ENCODE data around the gene ACOT12. TPM values are rescaled to one million over a fixed set of nuclear protein-coding genes. Genes with fewer than 3 reads are reported as not detected.

ACOT12 gene
- total and polyA plus RNA-seq, 2 of the 13 experiments (the other 11 are each of a cell fraction or from before 2014, with no cell fraction given): not detected

DNA sequence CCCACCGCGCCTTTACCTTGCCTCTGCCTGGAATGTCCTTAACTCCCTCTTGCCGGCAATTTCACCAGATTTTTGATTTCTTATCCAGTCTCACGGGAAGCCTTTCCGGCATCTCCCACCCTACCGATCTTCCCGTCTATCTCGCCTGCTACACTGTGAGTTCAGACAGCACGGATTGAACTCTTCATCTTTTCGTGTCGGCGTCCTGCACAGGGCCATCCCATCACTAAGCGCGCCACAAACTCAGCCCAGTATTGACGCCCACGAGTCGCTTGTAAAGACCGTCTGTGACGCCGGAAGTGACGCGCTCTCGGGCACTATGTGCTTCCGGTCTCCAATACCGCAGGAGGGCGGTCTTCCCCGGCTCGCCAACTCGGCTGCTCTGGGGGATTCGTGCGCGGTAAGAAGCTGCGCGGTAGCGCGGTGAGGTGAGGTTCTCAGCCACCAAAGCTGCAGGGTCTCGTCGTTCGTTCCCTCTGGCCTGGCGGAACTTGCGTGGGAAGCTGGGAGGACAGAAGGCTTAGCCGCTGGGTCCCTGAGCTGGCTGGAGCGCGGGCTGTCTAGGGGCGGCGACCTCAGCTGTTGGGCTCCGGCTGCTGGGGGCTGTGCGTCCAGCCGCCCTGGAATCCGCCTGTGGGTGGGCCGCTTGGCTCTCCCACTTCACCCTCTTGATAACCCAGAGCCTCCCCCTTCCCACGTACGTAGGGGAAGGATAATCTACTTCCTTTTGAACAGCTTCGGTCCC lies 92.5 kb downstream of the ACOT12 start, which contains the start of gene ZCCHC9 (continued):
- TF ChIP-seq, protein P1, sequence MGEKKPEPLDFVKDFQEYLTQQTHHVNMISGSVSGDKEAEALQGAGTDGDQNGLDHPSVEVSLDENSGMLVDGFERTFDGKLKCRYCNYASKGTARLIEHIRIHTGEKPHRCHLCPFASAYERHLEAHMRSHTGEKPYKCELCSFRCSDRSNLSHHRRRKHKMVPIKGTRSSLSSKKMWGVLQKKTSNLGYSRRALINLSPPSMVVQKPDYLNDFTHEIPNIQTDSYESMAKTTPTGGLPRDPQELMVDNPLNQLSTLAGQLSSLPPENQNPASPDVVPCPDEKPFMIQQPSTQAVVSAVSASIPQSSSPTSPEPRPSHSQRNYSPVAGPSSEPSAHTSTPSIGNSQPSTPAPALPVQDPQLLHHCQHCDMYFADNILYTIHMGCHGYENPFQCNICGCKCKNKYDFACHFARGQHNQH (CRISPR knock-in tag; IDR thresholded peaks at IDR 0.05): peak; percentile 77; the same call in 1 of the 2 replicates
- TF ChIP-seq SMAD3 (CRISPR knock-in tag; IDR thresholded peaks at IDR 0.05) (peak; percentile 76; the same call in 1 of the 2 replicates), NR2F2 (IDR thresholded peaks at IDR 0.05; ENCODE audit: borderline replicate concordance, low read depth) (no peak), STAT5B (CRISPR knock-in tag; IDR thresholded peaks at IDR 0.05) (peak; percentile 85; the same call in 1 of the 2 replicates), ZNF205 (CRISPR knock-in tag; IDR thresholded peaks at IDR 0.05) (peak; percentile 93), ZNF224 (CRISPR knock-in tag; IDR thresholded peaks at IDR 0.05) (peak; percentile 73; the same call in 1 of the 2 replicates), ZNF724P (CRISPR knock-in tag; IDR thresholded peaks at IDR 0.05; ENCODE audit: borderline replicate concordance) (peak; percentile 92), ZMYM2 (CRISPR knock-in tag; IDR thresholded peaks at IDR 0.05) (no peak; the same call in 1 of the 2 replicates), NFIB (CRISPR knock-in tag; IDR thresholded peaks at IDR 0.05; ENCODE audit: borderline replicate concordance) (no peak), RFX1 (IDR thresholded peaks at IDR 0.05) (no peak), GLI4 (CRISPR knock-in tag; IDR thresholded peaks at IDR 0.05; ENCODE audit: borderline replicate concordance) (0 out of 2 replicates have a peak, but pooled peaks have one; percentile 25), ZNF776 (CRISPR knock-in tag; IDR thresholded peaks at IDR 0.05) (no peak), SP5 (CRISPR knock-in tag; IDR thresholded peaks at IDR 0.05; ENCODE audit: borderline replicate concordance, low read depth) (peak; percentile 50; the same call in 1 of the 2 replicates), ZNF7 (CRISPR knock-in tag; IDR thresholded peaks at IDR 0.05) (no peak), ZFP62 (CRISPR knock-in tag; IDR thresholded peaks at IDR 0.05) (no peak), ZNF781 (CRISPR knock-in tag; IDR thresholded peaks at IDR 0.05; ENCODE audit: borderline replicate concordance, not compliant biosample characterization) (peak; percentile 64), NCOA2 (CRISPR knock-in tag; IDR thresholded peaks at IDR 0.05) (no peak), JARID2 (CRISPR knock-in tag; IDR thresholded peaks at IDR 0.05; ENCODE audit: insufficient replicate concordance) (no peak), SALL2 (CRISPR knock-in tag; IDR thresholded peaks at IDR 0.05) (peak; percentile 61)
- TF ChIP-seq, protein P2, sequence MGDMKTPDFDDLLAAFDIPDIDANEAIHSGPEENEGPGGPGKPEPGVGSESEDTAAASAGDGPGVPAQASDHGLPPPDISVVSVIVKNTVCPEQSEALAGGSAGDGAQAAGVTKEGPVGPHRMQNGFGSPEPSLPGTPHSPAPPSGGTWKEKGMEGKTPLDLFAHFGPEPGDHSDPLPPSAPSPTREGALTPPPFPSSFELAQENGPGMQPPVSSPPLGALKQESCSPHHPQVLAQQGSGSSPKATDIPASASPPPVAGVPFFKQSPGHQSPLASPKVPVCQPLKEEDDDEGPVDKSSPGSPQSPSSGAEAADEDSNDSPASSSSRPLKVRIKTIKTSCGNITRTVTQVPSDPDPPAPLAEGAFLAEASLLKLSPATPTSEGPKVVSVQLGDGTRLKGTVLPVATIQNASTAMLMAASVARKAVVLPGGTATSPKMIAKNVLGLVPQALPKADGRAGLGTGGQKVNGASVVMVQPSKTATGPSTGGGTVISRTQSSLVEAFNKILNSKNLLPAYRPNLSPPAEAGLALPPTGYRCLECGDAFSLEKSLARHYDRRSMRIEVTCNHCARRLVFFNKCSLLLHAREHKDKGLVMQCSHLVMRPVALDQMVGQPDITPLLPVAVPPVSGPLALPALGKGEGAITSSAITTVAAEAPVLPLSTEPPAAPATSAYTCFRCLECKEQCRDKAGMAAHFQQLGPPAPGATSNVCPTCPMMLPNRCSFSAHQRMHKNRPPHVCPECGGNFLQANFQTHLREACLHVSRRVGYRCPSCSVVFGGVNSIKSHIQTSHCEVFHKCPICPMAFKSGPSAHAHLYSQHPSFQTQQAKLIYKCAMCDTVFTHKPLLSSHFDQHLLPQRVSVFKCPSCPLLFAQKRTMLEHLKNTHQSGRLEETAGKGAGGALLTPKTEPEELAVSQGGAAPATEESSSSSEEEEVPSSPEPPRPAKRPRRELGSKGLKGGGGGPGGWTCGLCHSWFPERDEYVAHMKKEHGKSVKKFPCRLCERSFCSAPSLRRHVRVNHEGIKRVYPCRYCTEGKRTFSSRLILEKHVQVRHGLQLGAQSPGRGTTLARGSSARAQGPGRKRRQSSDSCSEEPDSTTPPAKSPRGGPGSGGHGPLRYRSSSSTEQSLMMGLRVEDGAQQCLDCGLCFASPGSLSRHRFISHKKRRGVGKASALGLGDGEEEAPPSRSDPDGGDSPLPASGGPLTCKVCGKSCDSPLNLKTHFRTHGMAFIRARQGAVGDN (CRISPR knock-in tag; IDR thresholded peaks at IDR 0.05): peak; percentile 91
- TF ChIP-seq, protein P3, sequence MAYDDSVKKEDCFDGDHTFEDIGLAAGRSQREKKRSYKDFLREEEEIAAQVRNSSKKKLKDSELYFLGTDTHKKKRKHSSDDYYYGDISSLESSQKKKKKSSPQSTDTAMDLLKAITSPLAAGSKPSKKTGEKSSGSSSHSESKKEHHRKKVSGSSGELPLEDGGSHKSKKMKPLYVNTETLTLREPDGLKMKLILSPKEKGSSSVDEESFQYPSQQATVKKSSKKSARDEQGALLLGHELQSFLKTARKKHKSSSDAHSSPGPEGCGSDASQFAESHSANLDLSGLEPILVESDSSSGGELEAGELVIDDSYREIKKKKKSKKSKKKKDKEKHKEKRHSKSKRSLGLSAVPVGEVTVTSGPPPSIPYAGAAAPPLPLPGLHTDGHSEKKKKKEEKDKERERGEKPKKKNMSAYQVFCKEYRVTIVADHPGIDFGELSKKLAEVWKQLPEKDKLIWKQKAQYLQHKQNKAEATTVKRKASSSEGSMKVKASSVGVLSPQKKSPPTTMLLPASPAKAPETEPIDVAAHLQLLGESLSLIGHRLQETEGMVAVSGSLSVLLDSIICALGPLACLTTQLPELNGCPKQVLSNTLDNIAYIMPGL (CRISPR knock-in tag; IDR thresholded peaks at IDR 0.05; ENCODE audit: borderline replicate concordance in 1 of 2, low read depth in 1 of 2): peak; percentile 96 to 98
